B cell (primary cell): ENCODE data around the gene CFAP119.

Experiments
- EZH2 ChIP-seq: IDR thresholded peaks from 2 replicates; pipeline ENCODE4 v1.6.1; 2012; ENCODE audit warnings: borderline replicate concordance, low read depth, mild to moderate bottlenecking, moderate library complexity, low read length; ENCODE audit not compliant: insufficient read depth, poor library complexity, severe bottlenecking
- TF ChIP-seq, protein P1 (sequence below): fragments of 200-600 bp; IDR thresholded peaks from one replicate; pipeline ENCODE4 v1.8.0; 2022; ENCODE audit warnings: antibody characterized with exemption, mild to moderate bottlenecking

DNA sequence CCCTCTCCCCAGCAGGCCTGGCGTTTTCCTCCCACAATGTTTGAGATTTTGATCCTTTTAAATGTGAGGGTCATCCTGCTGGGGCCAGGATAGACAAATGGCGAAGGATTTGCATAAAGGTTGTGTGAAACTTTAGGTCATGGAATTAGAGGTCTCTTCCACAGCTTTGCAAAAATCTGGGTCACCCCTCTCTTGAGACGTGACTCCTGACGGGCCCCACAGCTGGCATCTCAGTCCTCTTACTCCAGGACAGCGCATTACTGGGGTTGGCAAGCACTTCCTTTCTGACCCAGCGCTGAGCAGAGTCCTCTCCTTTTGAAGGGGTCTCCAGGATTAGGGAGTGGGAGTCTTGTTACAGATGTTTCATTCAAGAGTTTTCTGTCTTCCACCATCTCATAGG is 17.7 kb upstream of the CFAP119 start:
- TF ChIP-seq, protein P1, sequence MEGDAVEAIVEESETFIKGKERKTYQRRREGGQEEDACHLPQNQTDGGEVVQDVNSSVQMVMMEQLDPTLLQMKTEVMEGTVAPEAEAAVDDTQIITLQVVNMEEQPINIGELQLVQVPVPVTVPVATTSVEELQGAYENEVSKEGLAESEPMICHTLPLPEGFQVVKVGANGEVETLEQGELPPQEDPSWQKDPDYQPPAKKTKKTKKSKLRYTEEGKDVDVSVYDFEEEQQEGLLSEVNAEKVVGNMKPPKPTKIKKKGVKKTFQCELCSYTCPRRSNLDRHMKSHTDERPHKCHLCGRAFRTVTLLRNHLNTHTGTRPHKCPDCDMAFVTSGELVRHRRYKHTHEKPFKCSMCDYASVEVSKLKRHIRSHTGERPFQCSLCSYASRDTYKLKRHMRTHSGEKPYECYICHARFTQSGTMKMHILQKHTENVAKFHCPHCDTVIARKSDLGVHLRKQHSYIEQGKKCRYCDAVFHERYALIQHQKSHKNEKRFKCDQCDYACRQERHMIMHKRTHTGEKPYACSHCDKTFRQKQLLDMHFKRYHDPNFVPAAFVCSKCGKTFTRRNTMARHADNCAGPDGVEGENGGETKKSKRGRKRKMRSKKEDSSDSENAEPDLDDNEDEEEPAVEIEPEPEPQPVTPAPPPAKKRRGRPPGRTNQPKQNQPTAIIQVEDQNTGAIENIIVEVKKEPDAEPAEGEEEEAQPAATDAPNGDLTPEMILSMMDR = no peak
- TF ChIP-seq EZH2 = no peak
